ENCODE measurements around the gene CRYBG1.

DNA sequence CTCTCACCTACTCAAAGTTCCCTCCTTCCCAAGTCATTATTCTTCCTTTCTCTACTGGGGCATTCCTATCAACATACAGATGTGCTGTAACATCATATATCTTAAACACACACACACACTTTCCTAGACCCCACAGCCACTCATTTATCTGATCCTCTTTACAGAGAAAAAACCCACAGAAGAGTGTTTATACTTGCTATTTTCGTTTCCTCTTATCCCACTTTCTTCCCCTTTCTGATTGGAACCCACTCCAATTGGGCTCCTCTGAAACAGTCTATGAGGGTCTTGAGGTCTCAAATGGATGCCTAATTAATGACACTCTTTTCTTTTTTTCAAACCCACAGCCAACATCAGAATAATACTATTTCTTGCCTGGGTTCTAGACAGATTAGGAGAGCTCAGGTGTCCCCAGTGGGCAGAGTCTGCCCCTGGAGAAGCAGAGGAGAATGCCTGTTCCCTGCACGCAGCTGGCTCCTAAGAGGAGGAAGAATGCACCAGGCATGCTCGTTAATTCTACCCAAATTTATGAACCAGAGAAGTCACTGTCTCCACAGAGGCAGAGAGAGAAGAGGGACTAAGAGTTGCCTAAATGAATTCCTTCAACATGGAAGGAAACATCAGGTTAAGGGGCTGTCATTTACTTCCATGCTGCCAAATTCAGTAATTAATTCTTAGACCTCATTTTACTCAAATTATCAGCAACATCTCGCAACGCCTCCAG is 65.9 kb downstream of the CRYBG1 start:
- TF ChIP-seq, protein P1, sequence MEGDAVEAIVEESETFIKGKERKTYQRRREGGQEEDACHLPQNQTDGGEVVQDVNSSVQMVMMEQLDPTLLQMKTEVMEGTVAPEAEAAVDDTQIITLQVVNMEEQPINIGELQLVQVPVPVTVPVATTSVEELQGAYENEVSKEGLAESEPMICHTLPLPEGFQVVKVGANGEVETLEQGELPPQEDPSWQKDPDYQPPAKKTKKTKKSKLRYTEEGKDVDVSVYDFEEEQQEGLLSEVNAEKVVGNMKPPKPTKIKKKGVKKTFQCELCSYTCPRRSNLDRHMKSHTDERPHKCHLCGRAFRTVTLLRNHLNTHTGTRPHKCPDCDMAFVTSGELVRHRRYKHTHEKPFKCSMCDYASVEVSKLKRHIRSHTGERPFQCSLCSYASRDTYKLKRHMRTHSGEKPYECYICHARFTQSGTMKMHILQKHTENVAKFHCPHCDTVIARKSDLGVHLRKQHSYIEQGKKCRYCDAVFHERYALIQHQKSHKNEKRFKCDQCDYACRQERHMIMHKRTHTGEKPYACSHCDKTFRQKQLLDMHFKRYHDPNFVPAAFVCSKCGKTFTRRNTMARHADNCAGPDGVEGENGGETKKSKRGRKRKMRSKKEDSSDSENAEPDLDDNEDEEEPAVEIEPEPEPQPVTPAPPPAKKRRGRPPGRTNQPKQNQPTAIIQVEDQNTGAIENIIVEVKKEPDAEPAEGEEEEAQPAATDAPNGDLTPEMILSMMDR (IDR thresholded peaks at IDR 0.05): no peak
- no peak for TF ChIP-seq POLR2A (IDR thresholded peaks at IDR 0.05)
